Measurements from ENCODE around the gene MTHFR.

Gene MTHFR

DNA sequence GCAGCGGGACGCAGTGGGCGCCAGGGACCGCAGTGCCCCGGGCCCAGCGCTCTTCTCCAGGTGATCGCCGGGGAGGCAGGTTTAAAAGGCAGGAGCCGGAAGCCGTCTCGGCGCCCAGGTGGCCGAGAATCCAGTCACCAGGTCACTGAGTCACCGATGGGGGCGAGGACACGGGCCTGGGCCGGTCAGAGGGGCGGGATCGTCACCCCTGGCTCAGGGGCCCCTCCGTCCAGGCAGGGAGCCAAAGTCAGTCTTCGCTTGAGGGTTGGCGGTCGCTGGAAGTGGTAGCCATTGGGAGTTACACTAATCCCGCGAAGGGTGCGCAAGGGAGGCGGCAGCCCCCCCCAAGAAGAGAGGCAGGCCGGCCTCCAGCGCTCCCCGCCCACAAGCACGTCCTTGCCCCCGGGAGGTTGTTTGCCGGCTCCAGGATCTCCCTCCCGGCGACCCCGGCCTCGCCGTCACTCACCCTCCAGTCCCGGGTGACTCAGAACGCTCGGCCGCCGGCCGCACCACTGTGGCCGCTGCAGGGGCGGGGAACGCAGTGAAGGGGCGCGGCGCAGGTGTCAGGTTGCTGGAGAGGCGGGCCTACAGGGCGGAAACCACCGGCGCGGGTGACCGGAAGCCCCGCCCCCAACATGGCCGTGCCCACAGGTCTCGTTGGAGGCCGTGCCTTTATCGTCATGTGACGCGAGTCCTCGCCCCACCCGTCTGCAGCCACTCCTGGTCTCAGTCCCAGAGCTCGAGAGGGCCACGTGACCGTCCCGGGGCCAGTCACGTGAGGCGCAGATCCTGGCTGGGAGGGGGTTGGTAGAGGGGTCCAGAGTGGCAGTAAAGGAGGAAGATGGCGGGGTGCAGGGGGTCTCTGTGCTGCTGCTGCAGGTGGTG is at the start of gene MTHFR, which contains the start of gene CLCN6:
MTHFR (minus strand) TSS at position 543 of the 885 bp plus-strand sequence. CDS start 2,848 bp downstream, outside the sequence.
CLCN6 (plus strand) TSS at position 770 of the 885 bp plus-strand sequence; CDS start at position 842, 72 bp downstream.
- Histone ChIP-seq H3K4me1 (ENCODE audit: insufficient read depth, low read length) (peaks cover 14% of the 10 kb centered on the region), H3K9ac (ENCODE audit: low read depth, low read length) (peak within 1 kb of the TSS; percentile 90), H3K27me3 (ENCODE audit: insufficient read depth, low read length) (no peaks in the 10 kb centered on the region), H3K9me3 (ENCODE audit: insufficient read depth, low read depth, low read length) (no peaks in the 10 kb centered on the region), H3K4me3 (ENCODE audit: low read length) (peak within 1 kb of the TSS; percentile 89), H3K36me3 (ENCODE audit: insufficient read depth, low read depth, low read length) (peaks cover 45% of the 10 kb centered on the region), H3K27ac (ENCODE audit: low read length) (peak within 1 kb of the TSS; percentile 72)

DNA sequence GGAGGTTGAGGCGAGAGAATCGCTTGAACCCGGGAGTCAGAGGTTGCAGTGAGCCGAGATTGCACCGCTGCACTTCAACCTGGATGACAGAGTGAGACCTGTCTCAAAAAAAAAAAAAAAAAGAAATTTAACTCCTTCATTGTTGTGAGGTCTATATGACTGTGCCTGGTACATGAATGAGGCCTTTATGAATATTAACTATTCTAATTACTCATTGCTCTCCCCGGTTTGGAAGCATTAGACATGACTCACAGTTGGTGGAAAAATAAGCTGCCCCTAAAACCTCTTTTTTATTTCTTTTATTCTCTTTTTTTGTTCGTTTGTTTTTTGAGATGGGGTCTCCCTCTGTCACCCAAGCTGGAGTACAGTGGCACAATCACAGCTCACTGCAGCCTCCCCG is 49.7 kb upstream of the MTHFR start:
- Histone ChIP-seq H3K27ac (ENCODE audit: low read length) (no peak overlapping the region), H3K9ac (ENCODE audit: low read depth, low read length) (no peak overlapping the region), H3K9me3 (ENCODE audit: insufficient read depth, low read depth, low read length) (no peaks in the 10 kb centered on the region), H3K36me3 (ENCODE audit: insufficient read depth, low read depth, low read length) (no peaks in the 10 kb centered on the region), H3K4me3 (ENCODE audit: low read length) (no peak overlapping the region), H3K27me3 (ENCODE audit: insufficient read depth, low read length) (peaks cover 44% of the 10 kb centered on the region), H3K4me1 (ENCODE audit: insufficient read depth, low read length) (no peaks in the 10 kb centered on the region)

DNA sequence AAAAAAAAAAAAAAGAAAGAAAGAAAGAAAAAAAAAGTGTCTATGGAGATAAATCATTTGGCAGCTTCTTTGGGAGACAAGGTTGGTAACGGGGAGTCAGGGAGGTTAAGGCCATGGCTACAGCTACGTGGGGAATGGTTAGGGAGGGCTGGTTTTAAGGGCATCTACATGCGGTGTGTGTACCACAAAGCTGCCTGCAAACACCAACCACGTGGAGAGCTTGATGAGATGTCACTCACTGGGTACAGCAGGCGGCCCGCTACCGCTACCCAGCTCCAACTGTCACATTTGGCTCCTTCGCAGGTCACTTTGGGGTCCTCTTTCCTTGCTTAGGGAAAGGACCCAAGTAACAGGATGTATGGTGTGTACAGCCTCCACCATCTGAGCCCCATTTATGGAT is 48.8 kb upstream of the MTHFR start:
- Histone ChIP-seq H3K36me3 (ENCODE audit: insufficient read depth, low read depth, low read length) (no peaks in the 10 kb centered on the region), H3K9ac (ENCODE audit: low read depth, low read length) (no peak overlapping the region)

DNA sequence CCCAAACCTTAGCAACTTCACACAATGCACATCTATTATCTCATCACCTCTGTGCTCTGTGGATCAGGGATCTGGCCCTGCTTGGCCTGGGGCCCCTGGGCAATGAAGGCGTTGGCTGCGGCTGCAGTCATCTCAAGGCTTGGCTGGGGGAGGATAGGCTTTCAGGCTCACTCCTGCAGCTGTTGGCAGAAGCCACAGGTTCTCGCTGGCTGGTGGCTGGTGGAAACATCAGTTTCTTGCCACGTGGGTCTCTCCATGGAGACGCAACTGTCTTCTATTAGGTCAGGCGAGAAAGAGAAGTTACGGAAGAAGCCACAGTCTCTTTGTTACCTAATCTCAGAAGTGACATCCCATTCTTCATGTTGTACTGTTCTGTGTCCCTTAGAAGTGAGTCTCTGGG is 45.4 kb upstream of the MTHFR start:
- no peaks in the 10 kb centered on the region for H3K36me3 ChIP-seq (ENCODE audit: insufficient read depth, low read depth, low read length)
- H3K27me3 ChIP-seq (ENCODE audit: insufficient read depth, low read length) = 0 out of 2 replicates have a peak, but pooled peaks cover 1% of the 10 kb centered on the region
- no peak overlapping the region for H3K27ac ChIP-seq (ENCODE audit: low read length)
- no peaks in the 10 kb centered on the region for H3K4me1 ChIP-seq (ENCODE audit: insufficient read depth, low read length)
- no peak overlapping the region for H3K9ac ChIP-seq (ENCODE audit: low read depth, low read length)
- no peaks in the 10 kb centered on the region for H3K9me3 ChIP-seq (ENCODE audit: insufficient read depth, low read depth, low read length)
- H3K4me3 ChIP-seq (ENCODE audit: low read length) = no peak overlapping the region

More for the DNA sequence above, 48.8 kb upstream of the MTHFR start:
- no peaks in the 10 kb centered on the region for H3K9me3 ChIP-seq (ENCODE audit: insufficient read depth, low read depth, low read length)
- H3K27ac ChIP-seq (ENCODE audit: low read length) = no peak overlapping the region
- peaks cover 35% of the 10 kb centered on the region for H3K27me3 ChIP-seq (ENCODE audit: insufficient read depth, low read length)
- no peaks in the 10 kb centered on the region for H3K4me1 ChIP-seq (ENCODE audit: insufficient read depth, low read length)
- H3K4me3 ChIP-seq (ENCODE audit: low read length) = no peak overlapping the region

DNA sequence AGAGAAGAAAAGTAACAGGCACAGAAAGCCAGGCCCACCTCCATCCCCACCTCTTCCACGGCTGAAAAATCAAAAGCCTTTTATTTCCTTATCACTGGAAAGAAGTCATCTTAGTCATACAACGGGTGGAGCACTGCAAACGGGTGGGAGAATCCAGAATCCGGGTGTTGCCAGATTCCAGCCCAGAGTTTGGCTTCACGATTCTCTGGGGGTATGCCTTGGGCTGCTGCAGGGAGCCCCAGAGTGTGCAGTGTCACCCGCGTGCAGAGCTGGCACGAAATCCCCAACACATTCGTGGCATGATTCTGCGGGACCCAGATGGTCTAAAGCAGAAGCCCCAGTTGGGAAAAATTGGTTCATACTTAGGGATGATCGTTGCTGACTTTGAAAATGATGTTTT is 44.4 kb upstream of the MTHFR start:
- Histone ChIP-seq H3K9ac (ENCODE audit: low read depth, low read length) (no peak overlapping the region), H3K27me3 (ENCODE audit: insufficient read depth, low read length) (no peaks in the 10 kb centered on the region), H3K36me3 (ENCODE audit: insufficient read depth, low read depth, low read length) (peaks cover 6% of the 10 kb centered on the region; the same call in 1 of the 2 replicates), H3K9me3 (ENCODE audit: insufficient read depth, low read depth, low read length) (no peaks in the 10 kb centered on the region), H3K4me1 (ENCODE audit: insufficient read depth, low read length) (no peaks in the 10 kb centered on the region), H3K4me3 (ENCODE audit: low read length) (no peak overlapping the region), H3K27ac (ENCODE audit: low read length) (no peak overlapping the region)

DNA sequence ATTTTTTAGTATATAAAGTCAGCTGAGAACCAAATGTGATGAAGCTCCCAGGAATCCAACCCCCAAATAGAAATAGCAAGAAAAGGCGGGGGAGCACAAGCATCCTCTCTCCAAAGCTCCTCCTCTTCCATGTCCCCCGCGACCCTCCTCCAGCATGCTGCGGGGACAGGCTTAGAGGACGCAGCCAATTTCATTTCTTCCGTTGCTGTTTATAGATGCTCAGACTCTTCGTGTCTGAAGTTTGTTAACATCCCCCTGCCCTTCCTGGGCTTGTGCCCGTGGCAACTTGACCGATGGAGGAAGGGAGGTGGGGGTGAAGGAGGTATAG is 42.6 kb upstream of the MTHFR start:
- H3K27ac ChIP-seq (ENCODE audit: low read length) = no peak overlapping the region
- H3K36me3 ChIP-seq (ENCODE audit: insufficient read depth, low read depth, low read length) = peaks cover 24% of the 10 kb centered on the region; the same call in 1 of the 2 replicates
- no peak overlapping the region for H3K4me3 ChIP-seq (ENCODE audit: low read length)
- H3K9me3 ChIP-seq (ENCODE audit: insufficient read depth, low read depth, low read length) = no peaks in the 10 kb centered on the region
- H3K4me1 ChIP-seq (ENCODE audit: insufficient read depth, low read length) = no peaks in the 10 kb centered on the region
- no peaks in the 10 kb centered on the region for H3K27me3 ChIP-seq (ENCODE audit: insufficient read depth, low read length)
- no peak overlapping the region for H3K9ac ChIP-seq (ENCODE audit: low read depth, low read length)

DNA sequence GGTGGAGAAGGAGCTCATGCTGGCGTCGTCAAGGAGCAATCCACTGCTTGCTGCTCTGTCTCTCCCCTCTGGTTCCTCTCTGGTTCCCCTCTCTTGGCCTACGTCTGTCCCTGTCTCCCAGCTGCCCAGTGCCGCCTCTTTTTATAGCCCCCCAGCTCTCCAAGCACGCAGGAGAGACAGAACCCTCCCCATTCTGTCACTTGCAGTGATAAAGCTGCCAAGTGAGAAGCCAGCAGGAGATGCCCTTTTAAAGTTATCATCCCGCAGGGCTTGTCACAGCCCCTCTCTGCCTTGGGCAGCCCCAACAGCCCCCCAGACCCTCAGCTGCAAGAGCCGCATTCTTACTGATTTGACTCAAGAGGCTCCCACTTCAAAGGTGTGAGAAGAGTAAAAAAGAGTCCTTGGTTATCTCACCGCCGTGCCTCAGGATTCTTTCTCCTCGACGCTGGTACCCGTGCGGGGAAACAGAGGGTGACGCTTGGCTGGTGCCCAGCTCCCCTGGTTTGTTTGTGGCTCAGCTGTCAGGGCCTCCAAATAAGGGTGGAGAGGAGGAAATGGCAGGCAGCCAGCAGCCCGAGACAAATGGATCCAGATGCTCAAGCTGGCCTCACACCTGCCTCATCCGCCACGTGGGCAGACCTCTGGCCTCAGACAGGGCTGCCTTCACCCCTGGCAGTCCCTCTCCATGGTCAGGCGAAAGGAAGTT is 42.1 kb upstream of the MTHFR start, which contains the start of gene NPPA:
NPPA (minus strand) TSS at position 117 of the 706 bp plus-strand sequence; CDS start at position 18, 99 bp downstream.
- H3K27me3 ChIP-seq (ENCODE audit: insufficient read depth, low read length) = no peaks in the 10 kb centered on the region
- no peaks in the 10 kb centered on the region for H3K9me3 ChIP-seq (ENCODE audit: insufficient read depth, low read depth, low read length)
- peaks cover 24% of the 10 kb centered on the region; the same call in 1 of the 2 replicates for H3K36me3 ChIP-seq (ENCODE audit: insufficient read depth, low read depth, low read length)
- no peak within 1 kb of the TSS for H3K9ac ChIP-seq (ENCODE audit: low read depth, low read length)
- H3K4me3 ChIP-seq (ENCODE audit: low read length) = no peak within 1 kb of the TSS
- H3K27ac ChIP-seq (ENCODE audit: low read length) = no peak within 1 kb of the TSS
- no peaks in the 10 kb centered on the region for H3K4me1 ChIP-seq (ENCODE audit: insufficient read depth, low read length)

DNA sequence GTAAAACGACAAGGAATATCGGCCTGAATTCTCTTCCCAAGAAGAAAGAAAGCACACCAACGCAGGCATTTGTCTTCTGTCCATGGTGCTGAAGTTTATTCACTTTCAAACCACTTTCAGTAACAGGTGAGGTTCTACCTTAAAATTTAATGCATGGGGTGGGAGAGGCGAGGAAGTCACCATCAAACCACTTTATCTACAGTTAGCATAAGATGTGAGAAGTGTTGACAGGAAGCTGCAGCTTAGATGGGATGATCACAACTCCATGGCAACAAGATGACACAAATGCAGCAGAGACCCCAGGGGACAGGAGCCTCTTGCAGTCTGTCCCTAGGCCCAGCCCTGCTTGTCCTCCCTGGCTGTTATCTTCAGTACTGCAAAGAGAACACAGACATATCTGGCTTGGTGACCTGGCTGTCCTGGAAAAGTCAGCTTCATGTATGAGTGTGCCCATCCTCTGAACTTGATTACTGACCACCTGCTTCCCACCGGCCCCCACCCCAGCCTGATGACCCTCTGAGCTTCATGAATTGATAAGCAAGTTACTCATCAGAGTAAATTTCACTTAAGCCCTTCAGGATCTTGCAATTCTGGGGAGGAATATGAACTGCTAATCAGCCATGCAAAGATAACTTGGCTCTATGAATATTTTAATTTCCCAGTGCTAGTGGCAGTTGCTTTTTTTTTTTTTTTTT is 40.0 kb upstream of the MTHFR start:
- no peaks in the 10 kb centered on the region for H3K9me3 ChIP-seq (ENCODE audit: insufficient read depth, low read depth, low read length)
- H3K27ac ChIP-seq (ENCODE audit: low read length) = no peak overlapping the region
- no peaks in the 10 kb centered on the region for H3K4me1 ChIP-seq (ENCODE audit: insufficient read depth, low read length)
- H3K27me3 ChIP-seq (ENCODE audit: insufficient read depth, low read length) = no peaks in the 10 kb centered on the region
- H3K36me3 ChIP-seq (ENCODE audit: insufficient read depth, low read depth, low read length) = peaks cover 44% of the 10 kb centered on the region
- H3K9ac ChIP-seq (ENCODE audit: low read depth, low read length) = no peak overlapping the region
- no peak overlapping the region for H3K4me3 ChIP-seq (ENCODE audit: low read length)

DNA sequence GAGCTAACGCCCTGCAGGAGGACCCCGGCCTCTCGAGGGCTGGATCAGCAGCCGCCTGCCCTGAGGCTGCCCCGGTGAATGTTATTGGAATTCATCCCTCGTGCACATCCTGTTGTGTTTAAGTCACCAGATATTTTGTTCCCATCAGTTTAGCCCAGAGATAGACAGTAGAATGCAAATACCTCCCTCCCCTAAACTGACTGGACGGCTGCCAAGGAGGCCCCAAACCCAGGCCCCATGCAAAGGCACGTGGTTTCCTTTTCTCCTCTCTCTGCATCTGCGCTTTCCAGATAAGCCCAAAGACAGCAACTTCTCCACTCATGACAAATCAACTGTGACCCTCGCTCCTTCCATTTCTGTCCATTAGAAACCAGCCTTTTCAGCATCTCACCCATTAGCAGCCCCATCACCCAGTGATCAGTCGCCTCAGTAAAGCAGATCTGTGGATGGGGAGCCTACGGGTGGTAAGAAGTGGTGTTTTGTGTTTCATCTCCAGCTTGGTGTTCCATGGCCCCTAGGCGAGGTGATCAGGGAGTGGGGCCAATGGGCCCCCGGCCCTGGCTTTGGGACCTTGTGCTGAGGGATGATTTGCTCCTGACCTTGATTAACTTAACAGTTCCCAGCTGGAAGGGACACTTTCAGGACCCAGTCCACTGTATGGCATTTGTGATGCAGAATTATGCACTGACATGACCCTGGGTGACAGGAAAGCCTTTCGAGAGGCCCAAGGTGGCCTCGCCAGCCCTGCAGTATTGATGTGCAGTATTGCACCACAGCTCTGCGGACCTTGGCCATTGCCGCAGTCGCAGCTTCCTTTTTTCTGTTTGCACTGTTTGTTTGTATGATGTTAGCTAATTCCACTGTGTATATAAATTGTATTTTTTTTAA is 36.6 kb upstream of the MTHFR start:
- Histone ChIP-seq H3K9ac (ENCODE audit: low read depth, low read length) (no peak overlapping the region), H3K36me3 (ENCODE audit: insufficient read depth, low read depth, low read length) (peaks cover 77% of the 10 kb centered on the region), H3K27ac (ENCODE audit: low read length) (no peak overlapping the region), H3K4me1 (ENCODE audit: insufficient read depth, low read length) (no peaks in the 10 kb centered on the region), H3K9me3 (ENCODE audit: insufficient read depth, low read depth, low read length) (no peaks in the 10 kb centered on the region), H3K27me3 (ENCODE audit: insufficient read depth, low read length) (no peaks in the 10 kb centered on the region), H3K4me3 (ENCODE audit: low read length) (no peak overlapping the region)

DNA sequence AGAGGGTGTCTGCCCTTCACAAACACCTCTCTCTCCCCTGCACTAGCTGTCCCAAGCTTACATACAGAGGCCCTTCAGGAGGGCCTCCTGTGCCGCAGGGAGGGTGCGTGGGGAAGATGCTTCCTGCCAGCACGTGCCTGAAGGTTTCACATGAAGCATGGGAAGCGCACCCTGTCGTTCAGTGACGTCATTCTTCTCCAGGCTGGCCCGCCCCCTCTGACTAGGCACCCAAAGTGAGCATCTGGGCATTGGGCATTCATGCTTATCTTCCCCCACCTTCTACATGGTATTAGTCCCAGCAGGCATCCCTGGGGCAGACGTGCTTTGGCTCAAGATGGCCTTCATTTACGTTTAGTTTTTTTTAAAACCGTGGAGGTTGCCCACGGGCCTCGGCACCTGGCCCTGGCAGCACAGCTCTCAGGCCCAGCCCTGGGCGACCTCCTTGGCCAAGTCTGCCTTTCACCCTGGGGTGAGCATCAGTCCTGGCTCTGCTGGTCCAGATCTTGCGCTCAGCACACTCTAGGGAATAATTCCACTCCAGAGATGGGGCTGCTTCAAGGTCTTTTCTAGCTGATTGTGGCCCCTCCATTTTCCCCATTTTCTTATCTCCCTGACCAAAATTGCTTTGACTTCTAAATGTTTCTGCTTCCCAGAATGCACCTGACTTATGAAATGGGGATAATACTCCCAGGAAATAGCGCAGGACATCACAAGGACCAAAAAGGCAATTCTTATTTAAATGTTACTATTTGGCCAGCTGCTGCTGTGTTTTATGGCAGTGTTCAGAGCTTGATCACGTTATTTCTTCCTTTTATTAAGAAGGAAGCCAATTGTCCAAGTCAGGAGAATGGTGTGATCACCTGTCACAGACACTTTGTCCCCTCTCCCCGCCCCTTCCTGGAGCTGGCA is 35.7 kb upstream of the MTHFR start:
- Histone ChIP-seq H3K36me3 (ENCODE audit: insufficient read depth, low read depth, low read length) (peaks cover 86% of the 10 kb centered on the region), H3K27ac (ENCODE audit: low read length) (no peak overlapping the region), H3K27me3 (ENCODE audit: insufficient read depth, low read length) (no peaks in the 10 kb centered on the region), H3K4me3 (ENCODE audit: low read length) (no peak overlapping the region), H3K9me3 (ENCODE audit: insufficient read depth, low read depth, low read length) (no peaks in the 10 kb centered on the region), H3K4me1 (ENCODE audit: insufficient read depth, low read length) (no peaks in the 10 kb centered on the region), H3K9ac (ENCODE audit: low read depth, low read length) (no peak overlapping the region)

Measured in iPS-20b (cell line).